ENCODE data around the gene CCDC78.

Gene CCDC78

GRCh38 chr16:740764-741505 is 14.7 kb upstream of the CCDC78 start, which contains the start of gene CIAO3:
CIAO3 (minus strand) TSS chr16:740997; CDS start chr16:740985, 12 bp downstream.
- in situ Hi-C loops (cut with HindIII; ENCODE audit: low pct_unique_long_range_greater_than_20kb, low sequenced_read_pairs): no loop called here
- DNase-seq (ENCODE audit: low read depth in 1 of 2, low spot score in 1 of 2): peak; percentile 92 to 95
- TF ChIP-seq JUND (IDR thresholded peaks at IDR 0.05; ENCODE audit: low read depth): no peak

DNA sequence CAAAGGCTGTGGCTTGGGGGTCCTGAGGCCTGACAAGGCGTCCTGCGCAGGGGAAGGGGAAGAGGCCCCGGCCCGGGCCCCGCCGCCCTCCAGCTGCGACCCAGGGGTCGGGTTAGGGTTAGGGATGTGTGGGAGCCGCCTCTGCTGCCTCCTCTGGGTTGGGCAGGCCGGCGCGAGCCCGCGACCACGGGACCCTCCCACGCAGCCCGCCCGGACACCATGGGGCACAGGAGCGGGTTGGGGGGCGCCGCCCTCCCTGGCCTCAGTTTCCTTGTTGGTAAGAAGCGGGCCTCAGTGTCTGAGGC is 14.2 kb upstream of the CCDC78 start:
- in situ Hi-C loops (cut with HindIII; ENCODE audit: low pct_unique_long_range_greater_than_20kb, low sequenced_read_pairs): no loop called here

DNA sequence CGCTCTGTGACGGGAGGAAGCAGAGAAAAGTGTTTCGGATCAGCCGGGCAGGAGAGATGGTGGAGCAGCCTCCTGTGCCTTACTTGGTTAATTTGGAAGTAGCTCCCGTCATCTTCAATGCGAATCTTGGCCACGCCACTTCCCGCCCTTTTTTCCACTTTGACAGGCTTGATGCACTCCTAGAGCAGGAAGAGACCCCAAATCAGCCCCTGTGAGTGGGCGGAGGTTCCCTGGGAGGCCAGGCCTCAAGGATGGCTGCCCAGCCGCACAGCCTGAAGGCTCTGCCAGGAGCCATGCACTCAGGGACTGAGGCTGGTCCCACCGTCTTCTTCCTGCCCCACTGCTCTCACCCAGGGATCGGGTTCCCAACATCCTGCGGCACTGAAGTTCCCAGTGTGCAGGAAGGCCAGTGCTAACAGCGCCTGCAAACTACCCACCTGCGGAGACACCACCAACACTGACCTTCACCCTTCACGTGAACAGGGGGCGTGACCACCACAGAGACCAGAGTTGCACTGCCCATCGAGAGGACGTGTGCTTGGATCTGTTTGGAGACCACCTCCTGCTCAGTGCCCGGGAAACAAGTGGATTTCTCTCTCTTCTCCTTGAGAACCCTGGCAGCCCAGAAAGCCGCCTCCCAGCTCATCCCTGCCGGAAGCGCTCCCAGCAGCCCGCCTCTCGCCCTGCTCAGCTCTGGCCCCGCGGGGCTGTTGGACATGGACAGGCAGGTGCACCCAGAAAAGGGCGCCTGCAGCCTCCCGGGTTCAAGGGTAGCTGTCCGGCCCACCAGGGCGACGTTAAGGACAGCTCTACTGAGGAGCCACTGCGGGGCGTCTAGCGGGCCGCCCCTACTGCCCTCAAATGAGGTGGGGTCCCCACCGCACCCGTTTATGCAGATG is 13.6 kb upstream of the CCDC78 start:
- no peak for DNase-seq (ENCODE audit: low read depth in 1 of 2, low spot score in 1 of 2)
- in situ Hi-C loops (cut with HindIII; ENCODE audit: low pct_unique_long_range_greater_than_20kb, low sequenced_read_pairs): no loop called here
- no peak for TF ChIP-seq JUND (IDR thresholded peaks at IDR 0.05; ENCODE audit: low read depth)

More for the DNA sequence above, 14.2 kb upstream of the CCDC78 start:
- no peak for TF ChIP-seq JUND (IDR thresholded peaks at IDR 0.05; ENCODE audit: low read depth)
- no peak for DNase-seq (ENCODE audit: low read depth in 1 of 2, low spot score in 1 of 2)

GRCh38 chr16:736936-737481 is 10.8 kb upstream of the CCDC78 start:
- DNase-seq (ENCODE audit: low read depth in 1 of 2, low spot score in 1 of 2): no peak
- in situ Hi-C loops (cut with HindIII; ENCODE audit: low pct_unique_long_range_greater_than_20kb, low sequenced_read_pairs): no loop called here
- no peak for TF ChIP-seq JUND (IDR thresholded peaks at IDR 0.05; ENCODE audit: low read depth)

GRCh38 chr16:735982-736453 is 9.8 kb upstream of the CCDC78 start:
- no peak for TF ChIP-seq JUND (IDR thresholded peaks at IDR 0.05; ENCODE audit: low read depth)
- in situ Hi-C loops (cut with HindIII; ENCODE audit: low pct_unique_long_range_greater_than_20kb, low sequenced_read_pairs): no loop called here
- no peak for DNase-seq (ENCODE audit: low read depth in 1 of 2, low spot score in 1 of 2)

- no peak for DNase-seq (ENCODE audit: low read depth in 1 of 2, low spot score in 1 of 2)
- in situ Hi-C loops (cut with HindIII; ENCODE audit: low pct_unique_long_range_greater_than_20kb, low sequenced_read_pairs): no loop called here
- no peak for TF ChIP-seq JUND (IDR thresholded peaks at IDR 0.05; ENCODE audit: low read depth)
These were observed 9.0 kb upstream of the CCDC78 start for GRCh38 chr16:734981-735881.

- no peak for DNase-seq (ENCODE audit: low read depth in 1 of 2, low spot score in 1 of 2)
- no peak for TF ChIP-seq JUND (IDR thresholded peaks at IDR 0.05; ENCODE audit: low read depth)
- in situ Hi-C loops (cut with HindIII; ENCODE audit: low pct_unique_long_range_greater_than_20kb, low sequenced_read_pairs): no loop called here
These were observed 8.2 kb upstream of the CCDC78 start for GRCh38 chr16:734208-734980.

GRCh38 chr16:733382-734207 is 7.4 kb upstream of the CCDC78 start:
- TF ChIP-seq JUND (IDR thresholded peaks at IDR 0.05; ENCODE audit: low read depth): no peak
- DNase-seq (ENCODE audit: low read depth in 1 of 2, low spot score in 1 of 2): no peak
- in situ Hi-C loops (cut with HindIII; ENCODE audit: low pct_unique_long_range_greater_than_20kb, low sequenced_read_pairs): no loop called here

DNA sequence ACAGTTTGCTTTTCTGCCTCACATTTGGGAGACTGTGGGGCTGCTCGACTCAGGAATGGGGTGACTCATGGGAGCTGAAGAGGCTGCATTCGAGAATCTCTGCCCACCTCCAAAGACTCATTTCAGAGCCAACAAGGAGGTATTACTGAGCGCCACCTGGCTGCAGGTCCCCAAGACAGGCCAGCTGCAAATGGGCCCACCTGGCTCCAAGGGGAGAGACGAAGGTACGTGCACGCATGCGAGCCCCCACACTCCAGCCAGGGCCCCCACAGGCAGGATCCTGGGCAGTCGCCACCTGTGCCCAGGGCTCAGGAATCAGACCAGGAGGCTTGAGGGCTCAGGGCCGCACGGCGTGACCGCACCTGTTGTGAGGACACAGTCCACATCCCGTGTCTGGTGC is 6.7 kb upstream of the CCDC78 start:
- TF ChIP-seq JUND (IDR thresholded peaks at IDR 0.05; ENCODE audit: low read depth): no peak
- no peak for DNase-seq (ENCODE audit: low read depth in 1 of 2, low spot score in 1 of 2)
- in situ Hi-C loops (cut with HindIII; ENCODE audit: low pct_unique_long_range_greater_than_20kb, low sequenced_read_pairs): no loop called here

DNA sequence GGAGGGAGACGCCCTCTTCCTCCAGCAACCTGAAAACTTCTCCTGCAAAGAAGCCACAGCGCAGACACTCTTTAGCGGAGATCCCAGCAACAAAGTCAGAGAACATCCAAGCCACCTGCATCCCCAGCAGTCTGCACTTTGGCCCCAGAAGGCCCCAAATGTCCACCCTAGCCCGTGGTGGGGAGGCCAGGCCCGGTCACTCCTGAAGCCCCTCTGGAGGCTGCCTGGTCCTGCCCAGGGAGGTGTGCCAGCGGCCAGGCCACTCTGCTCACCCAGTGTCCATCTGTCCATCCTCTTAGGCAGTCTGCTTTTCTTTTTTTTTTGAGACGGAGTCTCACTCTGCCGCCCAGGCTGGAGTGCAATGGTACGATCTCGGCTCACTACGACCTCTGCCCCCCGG is 6.1 kb upstream of the CCDC78 start:
- in situ Hi-C loops (cut with HindIII; ENCODE audit: low pct_unique_long_range_greater_than_20kb, low sequenced_read_pairs): no loop called here
- TF ChIP-seq JUND (IDR thresholded peaks at IDR 0.05; ENCODE audit: low read depth): no peak
- DNase-seq (ENCODE audit: low read depth in 1 of 2, low spot score in 1 of 2): no peak

Data from T47D (cell line).